ENCODE measurements around the gene ZRSR2. TPM values are rescaled to one million over a fixed set of nuclear protein-coding genes. Genes with fewer than 3 reads are reported as not detected.
A peak's percentile ranks its signal among the peaks of the same experiment; 100 is the strongest.

ZRSR2 gene
- total and polyA plus RNA-seq, 9 of the 15 experiments (the other 6 are each of a cell fraction or from before 2014, with no cell fraction given): 3.5 to 19.5 (median 8.6) TPM

- TF ChIP-seq CEBPZ (IDR thresholded peaks at IDR 0.05; ENCODE audit: borderline replicate concordance, low read depth, low read length) (no peak), USF2 (CRISPR knock-in tag; IDR thresholded peaks at IDR 0.05) (peak; percentile 92), GTF2F1 (IDR thresholded peaks at IDR 0.05; ENCODE audit: low read depth, low read length) (no peak), ZNF785 (CRISPR knock-in tag; IDR thresholded peaks at IDR 0.05) (no peak), GTF2A2 (tag; IDR thresholded peaks at IDR 0.05) (no peak), GABPA (tag; conservative IDR thresholded peaks at IDR 0.05; ENCODE audit: low read depth) (peak; percentile 87), COPS2 (conservative IDR thresholded peaks at IDR 0.05) (no peak), MXI1 (IDR thresholded peaks at IDR 0.05; ENCODE audit: low read depth, low read length) (no peak), STAT6 (CRISPR knock-in tag; IDR thresholded peaks at IDR 0.05) (no peak), SPI1 (IDR thresholded peaks at IDR 0.05; ENCODE audit: borderline replicate concordance, low read depth, low read length) (peak; percentile 92), TAL1 (IDR thresholded peaks at IDR 0.05) (no peak), NONO (IDR thresholded peaks at IDR 0.05; ENCODE audit: low read depth in 2 of 2, low read length in 1 of 2) (no peak), E2F1 (CRISPR knock-in tag; IDR thresholded peaks at IDR 0.05) (peak; percentile 54), HEY1 (CRISPR knock-in tag; IDR thresholded peaks at IDR 0.05; ENCODE audit: borderline replicate concordance) (no peak)
Measured at GRCh38 chrX:15854712-15855567, 64.7 kb downstream of the ZRSR2 start, which contains the start of gene AP1S2 (continued).
